Neuronal stem cell (in vitro differentiated cells): ENCODE data around the gene CSRP1.

ENCODE experiments used
- DNase-seq: peaks from one replicate; pipeline ENCODE4 v3.0.0-alpha.2; 2013; ENCODE audit warnings: low spot score
- H2AFZ ChIP-seq: one replicate; pipeline ENCODE4 v1.6.1; 2013; ENCODE audit warnings: mild to moderate bottlenecking, low read length, inconsistent platforms
- H2AK5ac ChIP-seq: 2 replicates; pipeline ENCODE4 v1.6.1; 2013; ENCODE audit warnings: low read depth, mild to moderate bottlenecking, inconsistent platforms, low read length, moderate library complexity, mixed read lengths
- H2BK120ac ChIP-seq: 2 replicates; pipeline ENCODE4 v1.6.1; 2013; ENCODE audit warnings: low read depth, mild to moderate bottlenecking, inconsistent platforms, low read length, moderate library complexity, mixed read lengths
- H2BK12ac ChIP-seq: one replicate; pipeline ENCODE4 v1.6.1; 2013; ENCODE audit warnings: low read length, inconsistent platforms
- H2BK15ac ChIP-seq: 2 replicates; pipeline ENCODE4 v1.6.1; 2013; ENCODE audit warnings: mild to moderate bottlenecking, low read length, inconsistent platforms, mixed read lengths
- H2BK5ac ChIP-seq: one replicate; pipeline ENCODE4 v1.6.1; 2013; ENCODE audit warnings: inconsistent platforms, mild to moderate bottlenecking, low read length, moderate library complexity
- H3K14ac ChIP-seq: one replicate; pipeline ENCODE4 v1.6.1; 2013; ENCODE audit warnings: low read length, inconsistent platforms
- H3K18ac ChIP-seq: 2 replicates; pipeline ENCODE4 v1.6.1; 2013; ENCODE audit warnings: low read length, inconsistent platforms
- H3K23ac ChIP-seq: 2 replicates; pipeline ENCODE4 v1.6.1; 2013; ENCODE audit warnings: low read depth, mild to moderate bottlenecking, mixed read lengths, low read length, inconsistent platforms; ENCODE audit not compliant: poor library complexity
- H3K27ac ChIP-seq: replicated peaks from 3 replicates; pipeline ENCODE4 v1.5.1; 2013; ENCODE audit warnings: low read length, inconsistent platforms
- H3K27me3 ChIP-seq, 3 experiments: 2 replicates each; pipeline ENCODE4 v1.6.1; 2013; ENCODE audit warnings: low read length in 3 of 3, mild to moderate bottlenecking in 2 of 3, inconsistent platforms in 1 of 3, low read depth in 1 of 3, mixed read lengths in 1 of 3, moderate library complexity in 1 of 3; ENCODE audit not compliant: control insufficient read depth in 3 of 3, insufficient read depth in 3 of 3
- H3K36me3 ChIP-seq, 2 donors: replicated peaks in 1 of 2; 2 replicates each; pipeline ENCODE4 v1.6.1; 2013; ENCODE audit warnings: low read length in 2 of 2; ENCODE audit not compliant: control insufficient read depth in 2 of 2, insufficient read depth in 2 of 2
- H3K4ac ChIP-seq: 2 replicates; pipeline ENCODE4 v1.6.1; 2013; ENCODE audit warnings: inconsistent platforms, mild to moderate bottlenecking, low read length, moderate library complexity
- H3K4me1 ChIP-seq, 2 donors: 1 replicate in 1 of 2; 2 replicates in 1 of 2; pipeline ENCODE4 v1.6.1; 2013; ENCODE audit warnings: low read length in 2 of 2, low read depth in 1 of 2; ENCODE audit not compliant: control insufficient read depth in 2 of 2, insufficient read depth in 1 of 2
- H3K4me2 ChIP-seq: one replicate; pipeline ENCODE4 v1.6.1; 2013; ENCODE audit warnings: mild to moderate bottlenecking, low read length, inconsistent platforms; ENCODE audit not compliant: insufficient read depth, poor library complexity, severe bottlenecking
- H3K4me3 ChIP-seq, 2 donors: 2 replicates each; pipeline ENCODE4 v1.5.1; 2013; ENCODE audit warnings: low read length in 2 of 2, mild to moderate bottlenecking in 2 of 2, inconsistent platforms in 1 of 2, moderate library complexity in 1 of 2
- H3K79me1 ChIP-seq: one replicate; pipeline ENCODE4 v1.6.1; 2013; ENCODE audit warnings: low read depth, mild to moderate bottlenecking, inconsistent platforms, low read length, moderate library complexity
- H3K9ac ChIP-seq: one replicate; pipeline ENCODE4 v1.6.1; 2013; ENCODE audit warnings: mild to moderate bottlenecking, low read depth, low read length, inconsistent platforms; ENCODE audit not compliant: poor library complexity
- H3K9me3 ChIP-seq, 2 donors: replicated peaks in 1 of 2; 2 replicates each; pipeline versions ENCODE3 to v1.6.1; 2013; ENCODE audit warnings: low read length in 2 of 2, mild to moderate bottlenecking in 2 of 2, inconsistent platforms in 1 of 2, low read depth in 1 of 2, mixed read lengths in 1 of 2, moderate library complexity in 1 of 2; ENCODE audit not compliant: control insufficient read depth in 2 of 2, insufficient read depth in 1 of 2
- H4K8ac ChIP-seq: one replicate; pipeline ENCODE4 v1.6.1; 2013; ENCODE audit warnings: low read depth, mild to moderate bottlenecking, inconsistent platforms, low read length, moderate library complexity
- H4K91ac ChIP-seq: one replicate; pipeline ENCODE4 v1.6.1; 2013; ENCODE audit warnings: low read length, low read depth, mild to moderate bottlenecking, inconsistent platforms; ENCODE audit not compliant: poor library complexity
- WGBS, 2 donors: extraction: QIAGEN DNeasy Blood & Tissue Kit; methylation state at CpG; one replicate each; pipeline ENCODE4 v1.1.7; 2013; ENCODE audit warnings: missing lambda C conversion rate in 2 of 2, mixed read lengths in 1 of 2; ENCODE audit not compliant: insufficient read length in 2 of 2, insufficient replicate concordance in 1 of 2; ENCODE audit errors: extremely low coverage in 2 of 2; 5-methylcytosine and 5-hydroxymethylcytosine counted together

The CSRP1 gene

GRCh38 chr1:201501144-201501543 lies 5.8 kb downstream of the CSRP1 start:
- H3K4me3 ChIP-seq: no peak overlapping the region
- H2BK5ac ChIP-seq: no peak overlapping the region
- H2AK5ac ChIP-seq: no peak overlapping the region
- no peak overlapping the region for H3K9ac ChIP-seq
- no peak for DNase-seq
- H4K91ac ChIP-seq: no peak overlapping the region
- no peak overlapping the region for H4K8ac ChIP-seq
- H3K4ac ChIP-seq: no peak overlapping the region
- H3K27ac ChIP-seq: peak overlapping the region; percentile 0
- H3K18ac ChIP-seq: no peak overlapping the region
- no peak overlapping the region for H2BK15ac ChIP-seq
- H3K79me1 ChIP-seq: no peaks in the 10 kb centered on the region
- no peaks in the 10 kb centered on the region for H3K9me3 ChIP-seq
- H3K14ac ChIP-seq: no peak overlapping the region
- no peak overlapping the region for H2BK12ac ChIP-seq
- no peak overlapping the region for H3K23ac ChIP-seq
- H3K36me3 ChIP-seq: no peaks in the 10 kb centered on the region
- no CpG with 5 or more reads among the region's 8 CpGs for WGBS, 2 donors
- H3K4me2 ChIP-seq: no peak overlapping the region
- no peak overlapping the region for H2AFZ ChIP-seq
- H2BK120ac ChIP-seq: no peak overlapping the region
- no peaks in the 10 kb centered on the region for H3K27me3 ChIP-seq
- peaks cover 25 to 50% of the 10 kb centered on the region in 2 donors for H3K4me1 ChIP-seq

DNA sequence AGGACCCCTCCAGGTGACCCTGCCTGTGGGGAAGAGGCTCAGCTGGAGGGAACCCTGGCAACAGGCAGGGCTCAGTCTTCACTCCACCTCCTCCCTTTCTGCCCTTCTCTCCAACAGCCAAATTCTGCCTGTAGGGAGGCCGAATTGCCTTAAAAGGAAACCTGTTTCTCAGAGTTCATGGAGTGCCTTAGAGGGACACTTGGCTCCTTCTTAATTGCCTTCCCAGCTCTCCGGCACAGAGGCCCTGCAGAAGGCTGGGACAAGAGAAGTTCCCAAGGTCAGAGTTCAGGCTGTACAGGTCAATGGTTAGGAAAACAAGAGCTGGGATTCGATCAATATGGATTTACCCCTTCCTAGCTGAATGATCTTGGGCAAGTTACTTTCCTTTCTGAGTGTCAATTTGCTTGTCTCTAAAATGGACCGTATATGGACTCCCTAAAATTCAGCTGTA lies 6.2 kb downstream of the CSRP1 start:
- no peak overlapping the region for H2BK120ac ChIP-seq
- H4K91ac ChIP-seq: no peak overlapping the region
- H2BK15ac ChIP-seq: no peak overlapping the region
- H2BK12ac ChIP-seq: no peak overlapping the region
- H3K4me3 ChIP-seq: no peak overlapping the region
- H3K9me3 ChIP-seq: no peaks in the 10 kb centered on the region
- H3K27ac ChIP-seq: peak overlapping the region; percentile 54
- H3K36me3 ChIP-seq: no peaks in the 10 kb centered on the region
- H3K79me1 ChIP-seq: no peaks in the 10 kb centered on the region
- no peak overlapping the region for H3K14ac ChIP-seq
- H3K4ac ChIP-seq: no peak overlapping the region
- H3K9ac ChIP-seq: no peak overlapping the region
- H3K18ac ChIP-seq: no peak overlapping the region
- no peak overlapping the region for H2AK5ac ChIP-seq
- no peak overlapping the region for H2BK5ac ChIP-seq
- H2AFZ ChIP-seq: peak overlapping the region; percentile 0
- DNase-seq: no peak
- peaks cover 26 to 49% of the 10 kb centered on the region in 2 donors for H3K4me1 ChIP-seq
- H3K23ac ChIP-seq: no peak overlapping the region
- no peaks in the 10 kb centered on the region for H3K27me3 ChIP-seq
- WGBS, 2 donors: no CpG with 5 or more reads among the region's 4 CpGs
- no peak overlapping the region for H3K4me2 ChIP-seq
- no peak overlapping the region for H4K8ac ChIP-seq

DNA sequence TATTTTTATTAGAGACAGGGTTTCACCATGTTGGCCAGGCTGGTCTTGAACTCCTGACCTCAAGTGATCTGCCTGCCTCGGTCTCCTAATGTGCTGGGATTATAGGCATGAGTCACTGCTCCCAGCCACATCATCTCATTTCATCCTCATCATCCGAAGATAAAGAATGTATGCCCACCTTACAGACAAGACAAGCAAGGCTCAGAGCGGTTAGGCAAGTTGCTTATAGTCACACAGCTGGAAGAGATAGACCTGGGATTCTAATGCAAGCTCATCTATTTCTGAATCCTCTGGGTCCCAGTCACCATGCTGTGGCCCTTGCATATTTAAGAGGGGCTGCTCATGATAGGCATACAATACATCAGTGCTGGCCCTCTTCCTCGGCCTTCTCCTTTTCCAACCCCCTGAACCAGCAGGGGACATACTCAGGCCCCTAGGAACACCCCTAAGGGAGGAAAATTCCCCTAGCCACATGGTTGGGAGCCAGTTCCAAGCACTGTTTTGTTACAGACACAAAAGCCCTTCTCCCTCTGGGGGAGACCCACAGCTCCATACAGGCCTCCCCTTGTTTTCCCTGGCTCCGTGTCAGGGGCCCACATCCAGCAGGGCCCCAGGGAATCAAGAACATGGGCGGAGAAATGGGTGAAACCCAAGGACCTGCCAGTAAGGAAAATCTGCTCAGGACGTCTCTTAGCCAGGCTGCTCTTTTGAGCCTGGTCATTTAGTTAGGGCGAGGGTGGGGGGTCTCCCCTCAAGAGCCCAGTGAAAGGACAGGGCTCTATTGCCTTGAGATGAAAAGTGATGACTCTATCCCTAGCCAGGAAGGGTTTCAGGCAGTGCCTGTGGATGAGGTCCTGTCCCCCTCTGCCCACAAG lies 6.9 kb downstream of the CSRP1 start:
- H3K4me3 ChIP-seq: no peak overlapping the region
- peak overlapping the region; percentile 54 for H3K27ac ChIP-seq
- no peak overlapping the region for H3K23ac ChIP-seq
- no peaks in the 10 kb centered on the region for H3K27me3 ChIP-seq
- H4K8ac ChIP-seq: no peak overlapping the region
- H3K79me1 ChIP-seq: no peaks in the 10 kb centered on the region
- H3K9me3 ChIP-seq: no peaks in the 10 kb centered on the region
- peaks cover 26 to 47% of the 10 kb centered on the region in 2 donors for H3K4me1 ChIP-seq
- no peak overlapping the region for H4K91ac ChIP-seq
- H2BK5ac ChIP-seq: no peak overlapping the region
- H2BK12ac ChIP-seq: no peak overlapping the region
- H3K14ac ChIP-seq: no peak overlapping the region
- no peaks in the 10 kb centered on the region for H3K36me3 ChIP-seq
- H2AFZ ChIP-seq: peak overlapping the region; percentile 0
- no peak overlapping the region for H3K9ac ChIP-seq
- no peak overlapping the region for H2BK15ac ChIP-seq
- no peak overlapping the region for H2BK120ac ChIP-seq
- H3K18ac ChIP-seq: no peak overlapping the region
- no peak overlapping the region for H3K4me2 ChIP-seq
- no CpG with 5 or more reads among the region's 8 CpGs for WGBS, 2 donors
- H3K4ac ChIP-seq: no peak overlapping the region
- no peak for DNase-seq
- H2AK5ac ChIP-seq: no peak overlapping the region

DNA sequence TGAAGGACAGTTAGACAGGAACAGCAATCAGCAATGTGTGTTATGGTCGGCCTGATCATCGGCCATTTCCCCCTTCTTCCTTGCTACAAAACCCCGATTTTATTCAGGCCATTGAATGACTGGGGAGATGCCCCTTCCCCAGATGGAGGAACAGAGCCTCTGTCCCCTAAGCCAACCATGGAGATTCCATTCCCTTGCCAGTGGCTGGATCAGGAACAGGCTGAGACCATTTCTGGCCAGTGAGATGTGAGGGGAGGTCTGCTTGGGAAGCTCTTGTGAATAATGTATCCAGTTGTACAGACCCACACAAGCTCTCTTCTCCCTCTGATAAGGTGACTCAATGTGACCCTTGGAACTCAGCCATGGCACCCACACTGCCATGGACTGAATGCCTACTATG lies 7.7 kb downstream of the CSRP1 start:
- Histone ChIP-seq H2BK12ac (no peak overlapping the region), H2BK5ac (no peak overlapping the region), H3K23ac (no peak overlapping the region), H3K27me3 (no peaks in the 10 kb centered on the region), H3K79me1 (no peaks in the 10 kb centered on the region), H4K8ac (no peak overlapping the region), H2BK120ac (no peak overlapping the region), H3K4ac (no peak overlapping the region), H3K4me2 (no peak overlapping the region), H3K9ac (no peak overlapping the region), H3K4me3 (no peak overlapping the region), H4K91ac (no peak overlapping the region), H3K14ac (no peak overlapping the region), H3K27ac (no peak overlapping the region), H2AK5ac (no peak overlapping the region), H3K4me1 (peaks cover 30 to 44% of the 10 kb centered on the region in 2 donors), H3K36me3 (peaks cover 0 to 1% of the 10 kb centered on the region in 2 donors), H3K18ac (no peak overlapping the region), H2BK15ac (no peak overlapping the region), H3K9me3 (no peaks in the 10 kb centered on the region), H2AFZ (no peak overlapping the region)
- no peak for DNase-seq
- WGBS, 2 donors: no CpG with 5 or more reads among the region's 3 CpGs
